Activated CD4-positive, alpha-beta T cell treated with anti-CD3 and anti-CD28 coated beads, Interleukin-2, Interleukin-6, amounts not matched to agents 100 ng/mL and 50 ng/mL, durations not matched to agents 16 hours and 8 hours (primary cell): ENCODE results near the gene TAF11L14.

Source experiments
- DNase-seq: peaks from one replicate; pipeline ENCODE4 v3.0.0-alpha.2; 2020

TAF11L14 gene

GRCh38 chr5:17680737-17681136 lies 46.5 kb downstream of the TAF11L14 start:
- DNase-seq = no peak
